Central memory CD4-positive, alpha-beta T cell (primary cell): ENCODE measurements around the gene ARHGAP42.

Experiments
- DNase-seq: peaks from one replicate; pipeline ENCODE4 v3.0.0; 2022

ARHGAP42 gene

DNA sequence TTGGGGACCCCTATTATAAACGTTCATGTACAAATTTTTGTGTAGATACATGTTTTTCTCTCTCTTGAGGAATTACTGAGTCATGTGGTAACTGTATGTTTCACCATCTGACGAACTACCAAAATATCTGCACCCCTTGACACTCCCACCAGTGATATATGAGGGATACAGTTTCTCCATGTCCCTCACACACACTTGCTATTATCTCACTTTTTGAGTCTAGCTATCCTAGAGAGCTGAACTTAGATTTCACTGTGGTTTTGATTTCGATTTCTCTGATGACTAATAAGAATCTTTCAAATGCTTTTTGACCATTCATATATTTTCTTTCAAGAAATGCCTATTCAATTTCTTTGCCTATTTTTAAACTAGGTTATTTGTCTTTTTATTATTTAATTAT is 242.3 kb downstream of the ARHGAP42 start:
- no peak for DNase-seq

DNA sequence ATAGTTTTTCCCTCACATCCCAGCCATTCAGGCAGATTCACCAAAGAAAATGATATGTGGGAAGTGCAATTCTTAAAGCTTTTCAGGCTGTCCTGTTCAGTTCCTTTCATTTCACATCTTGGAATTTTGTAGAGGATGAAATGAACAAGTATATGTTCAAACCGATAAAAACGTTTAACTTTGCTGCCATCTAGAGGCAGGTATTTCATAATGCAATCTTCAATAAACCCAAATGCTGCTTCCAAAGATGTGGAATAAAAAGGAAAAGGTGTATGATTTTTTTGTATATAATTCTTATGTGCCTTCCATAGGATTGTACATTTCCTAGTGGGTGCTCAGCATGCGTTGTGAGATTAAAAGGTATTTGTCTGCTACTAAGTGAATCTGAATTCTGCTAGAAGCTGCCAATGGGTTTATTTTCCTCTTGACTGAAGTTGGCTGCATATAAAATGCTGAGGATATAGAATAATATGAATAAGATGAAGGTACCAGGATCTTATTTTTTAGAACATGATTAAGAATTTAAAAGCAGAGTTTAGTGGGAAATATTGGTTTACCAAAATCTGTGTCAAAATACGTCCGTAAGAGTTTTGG is 243.2 kb downstream of the ARHGAP42 start:
- DNase-seq, result no peak

GRCh38 chr11:100932474-100933100 is 245.5 kb downstream of the ARHGAP42 start:
- DNase-seq, result no peak

- no peak for DNase-seq
Observed at GRCh38 chr11:100936781-100937180, 249.7 kb downstream of the ARHGAP42 start.

DNA sequence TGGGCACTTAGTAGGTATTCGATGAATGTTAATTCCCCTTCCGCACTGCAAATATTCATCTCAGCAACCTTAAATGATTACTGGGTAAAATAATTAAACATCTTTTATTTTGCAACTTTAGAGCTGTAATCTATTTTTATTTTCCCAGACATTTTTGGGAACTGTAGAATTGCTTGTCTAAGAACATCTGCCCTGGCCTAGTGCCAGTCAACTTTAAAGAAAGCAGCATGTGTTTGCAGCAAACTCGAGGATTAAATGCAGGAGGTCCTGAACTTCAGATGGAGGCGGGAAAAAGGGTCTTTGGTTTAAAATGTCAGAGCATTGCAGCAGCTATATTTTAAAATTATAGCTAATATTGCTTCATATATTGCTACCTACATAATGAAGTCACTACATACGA is 252.5 kb downstream of the ARHGAP42 start:
- no peak for DNase-seq

DNA sequence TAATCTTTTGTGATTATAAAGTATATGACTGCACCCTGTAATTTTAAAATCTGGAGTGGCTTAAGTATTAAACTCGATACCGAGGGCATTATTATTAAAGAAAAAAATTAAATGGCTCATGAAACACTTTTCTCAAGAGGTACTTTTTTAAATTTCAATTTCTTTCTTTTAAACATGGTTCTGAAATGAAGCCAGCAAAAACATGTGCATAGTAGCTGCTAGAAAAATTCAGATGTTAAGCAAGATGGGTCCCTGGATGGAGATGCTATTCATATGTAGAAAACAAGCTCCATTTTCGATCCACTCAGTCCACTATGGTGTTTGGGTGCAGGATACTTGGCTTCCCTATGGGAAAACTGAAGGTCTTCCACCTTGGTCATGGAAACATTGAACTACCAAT is 253.0 kb downstream of the ARHGAP42 start:
- DNase-seq, result no peak

DNA sequence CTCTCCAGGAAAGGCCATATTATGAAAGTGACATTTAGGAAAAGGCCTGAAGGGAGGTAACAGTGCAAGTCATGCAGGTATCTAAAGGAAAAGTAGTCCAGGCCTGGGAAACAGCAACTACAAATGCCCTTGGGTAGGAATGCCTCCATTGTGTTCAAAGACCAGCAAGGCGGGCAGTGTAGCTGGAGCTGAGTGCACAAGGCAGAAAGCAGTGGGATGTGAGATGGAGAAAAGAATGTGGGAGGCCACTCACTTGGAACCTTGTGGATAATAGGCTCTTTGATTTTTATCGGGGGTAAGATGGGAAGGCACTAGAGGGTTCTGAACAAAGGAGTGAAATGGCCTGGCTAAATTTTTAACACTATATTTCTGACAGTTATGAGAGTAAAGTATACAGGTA is 253.9 kb downstream of the ARHGAP42 start:
- DNase-seq, result no peak

DNA sequence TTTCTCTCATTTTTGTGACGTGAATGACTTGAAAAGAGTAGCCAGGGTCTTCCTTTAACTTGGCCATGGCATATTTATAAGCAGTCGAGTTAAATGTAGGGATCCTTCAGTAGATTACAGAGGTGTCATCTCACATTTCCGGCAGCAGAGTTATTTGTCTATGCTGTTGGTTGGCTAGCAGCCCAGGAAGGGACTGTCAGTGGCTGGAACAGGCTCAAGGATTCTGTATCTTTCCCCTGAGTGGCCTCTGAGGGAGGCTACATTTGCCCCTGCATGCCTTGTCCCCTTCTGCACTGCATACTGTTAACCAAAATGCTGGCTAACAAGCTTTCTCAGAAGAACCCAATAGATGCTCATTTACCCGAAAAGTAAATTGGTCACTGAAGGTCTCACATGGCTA is 254.9 kb downstream of the ARHGAP42 start:
- DNase-seq, result no peak

- no peak for DNase-seq
Observed at GRCh38 chr11:100948936-100949335, 261.8 kb downstream of the ARHGAP42 start.

- no peak for DNase-seq
Observed at GRCh38 chr11:100949443-100949842, 262.4 kb downstream of the ARHGAP42 start.

- no peak for DNase-seq
Observed at GRCh38 chr11:100955318-100955717, 268.2 kb downstream of the ARHGAP42 start.

- DNase-seq, result no peak
Observed at GRCh38 chr11:100956351-100956750, 269.3 kb downstream of the ARHGAP42 start.

GRCh38 chr11:100957499-100957898 is 270.4 kb downstream of the ARHGAP42 start:
- no peak for DNase-seq

DNA sequence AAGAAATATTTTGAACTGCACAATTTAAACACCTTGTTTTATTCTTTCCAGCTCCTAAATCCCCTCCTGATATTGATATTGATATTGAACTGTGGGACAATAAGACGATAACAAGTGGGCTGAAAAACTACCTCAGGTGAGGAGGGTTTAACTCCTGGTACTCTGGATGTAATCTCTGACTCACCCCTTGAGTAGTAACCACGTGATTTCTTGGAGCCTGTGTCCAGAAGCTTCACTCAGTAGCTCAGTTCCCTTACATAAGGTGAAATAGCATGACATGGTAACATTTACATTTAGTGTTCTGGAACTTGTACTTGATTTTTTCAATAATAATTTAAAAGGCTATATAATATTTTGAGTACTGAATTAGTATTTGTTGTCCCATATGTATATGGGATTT is 274.5 kb downstream of the ARHGAP42 start:
- DNase-seq, result no peak

GRCh38 chr11:100963375-100963774 is 276.3 kb downstream of the ARHGAP42 start:
- DNase-seq, result no peak

DNA sequence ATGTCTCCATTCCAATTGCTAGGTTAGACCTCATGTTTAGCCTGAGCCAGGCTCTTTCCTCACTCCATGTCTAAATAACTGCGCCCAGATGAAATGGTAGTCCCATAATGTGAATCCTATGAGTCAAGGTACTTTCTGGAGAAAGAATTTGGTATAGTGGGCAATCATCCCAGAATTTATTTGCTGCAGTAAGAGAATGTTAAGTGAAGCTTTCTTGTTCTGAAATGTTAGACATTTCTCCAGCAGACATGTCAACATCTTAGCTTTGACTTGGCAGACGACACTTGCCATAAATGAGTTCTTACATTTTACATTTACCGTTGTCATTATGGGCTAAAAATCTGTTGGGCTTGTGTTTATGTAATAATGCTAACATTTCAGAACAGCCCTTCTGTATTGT is 277.3 kb downstream of the ARHGAP42 start:
- DNase-seq, result no peak

DNA sequence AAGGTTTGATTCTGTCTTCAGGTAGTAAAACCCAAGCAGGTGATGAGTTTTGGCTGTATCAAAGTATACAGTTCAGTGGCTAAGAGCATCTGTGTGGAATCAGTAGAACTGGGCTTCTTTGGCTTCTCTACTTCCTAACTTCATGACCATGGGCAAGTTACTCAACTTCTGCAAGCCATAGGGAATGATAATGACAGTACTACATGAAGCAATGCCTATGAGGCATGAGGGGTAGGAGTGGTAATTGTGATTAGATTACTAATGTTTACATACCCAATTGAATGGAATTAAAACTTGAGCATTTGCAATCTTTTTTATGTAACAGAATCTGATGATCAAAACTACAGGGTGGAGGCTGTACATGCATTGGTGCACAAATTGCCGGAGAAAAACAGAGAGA is 278.3 kb downstream of the ARHGAP42 start:
- DNase-seq, result no peak

DNA sequence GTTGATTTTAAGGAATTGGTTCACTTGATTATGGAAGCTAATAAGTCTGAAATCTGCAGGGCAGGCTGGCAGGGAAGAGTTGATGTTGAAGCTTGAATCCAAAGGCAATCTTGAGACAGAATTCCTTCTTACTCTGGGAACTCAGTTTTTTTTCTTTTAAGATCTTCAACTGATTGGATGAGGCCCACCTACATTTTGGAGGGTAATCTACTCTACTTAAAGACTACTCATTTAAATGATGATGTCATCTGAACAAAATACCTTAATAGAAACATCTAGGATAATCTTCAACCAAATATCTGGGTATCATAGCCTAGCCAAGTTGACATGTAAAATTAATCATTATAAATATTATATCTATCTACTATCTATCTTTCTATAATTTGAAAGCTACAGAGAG is 279.3 kb downstream of the ARHGAP42 start:
- DNase-seq, result no peak

GRCh38 chr11:100969008-100969407 is 281.9 kb downstream of the ARHGAP42 start:
- no peak for DNase-seq

- DNase-seq, result no peak
Observed at GRCh38 chr11:100970283-100971164, 283.4 kb downstream of the ARHGAP42 start.

GRCh38 chr11:100972046-100972445 is 285.0 kb downstream of the ARHGAP42 start:
- no peak for DNase-seq

- no peak for DNase-seq
Observed at GRCh38 chr11:100978442-100978841, 291.4 kb downstream of the ARHGAP42 start.

DNA sequence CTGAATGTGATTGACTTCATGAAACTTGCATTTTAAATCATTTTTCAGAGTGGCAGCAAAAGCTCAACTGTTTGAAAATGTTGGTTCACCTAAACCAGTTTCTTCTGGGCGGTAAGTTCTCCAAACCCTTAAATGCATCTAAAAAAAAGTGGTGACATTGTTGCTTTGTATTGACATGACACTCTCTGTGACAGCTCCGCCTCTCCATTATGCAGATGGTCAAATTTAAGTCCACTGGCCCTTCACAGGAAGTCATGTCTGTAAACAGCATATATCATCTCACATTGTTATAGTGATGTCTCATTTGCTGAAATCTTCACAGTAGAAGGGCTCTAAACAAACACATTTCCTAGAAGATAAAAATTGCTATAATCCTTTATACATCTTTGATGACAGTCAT is 291.9 kb downstream of the ARHGAP42 start:
- DNase-seq, result no peak

DNA sequence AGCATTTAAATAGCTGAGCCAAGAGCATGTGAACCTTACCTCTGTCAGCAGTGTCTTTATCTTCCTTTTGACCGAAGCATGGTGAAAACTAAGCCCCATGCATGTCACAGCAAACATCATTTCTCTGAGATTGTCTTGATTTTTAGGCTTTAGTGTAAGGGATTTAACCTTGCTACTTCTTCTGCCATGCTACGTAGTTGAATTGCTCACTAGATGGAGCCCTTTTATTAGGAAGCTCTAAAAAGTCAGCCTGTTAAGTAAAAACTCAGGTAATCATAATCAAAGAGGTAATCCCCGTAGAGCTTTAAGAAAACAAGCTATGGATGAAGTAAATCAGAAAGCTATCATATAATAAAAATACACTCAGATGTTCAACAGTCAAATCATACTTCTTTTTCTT is 293.1 kb downstream of the ARHGAP42 start:
- DNase-seq, result no peak
